Measurements from ENCODE around the gene PLG. TPM values are rescaled to one million over a fixed set of nuclear protein-coding genes. Genes with fewer than 3 reads are reported as not detected.
"Not testable (repeated sequence)": the region's sequence is repeated elsewhere in the genome, so short reads cannot be mapped to it uniquely, and the experiment has no call there.

Gene PLG
- total RNA-seq, 1 donor from 2014 or later = 5.3 TPM

DNA sequence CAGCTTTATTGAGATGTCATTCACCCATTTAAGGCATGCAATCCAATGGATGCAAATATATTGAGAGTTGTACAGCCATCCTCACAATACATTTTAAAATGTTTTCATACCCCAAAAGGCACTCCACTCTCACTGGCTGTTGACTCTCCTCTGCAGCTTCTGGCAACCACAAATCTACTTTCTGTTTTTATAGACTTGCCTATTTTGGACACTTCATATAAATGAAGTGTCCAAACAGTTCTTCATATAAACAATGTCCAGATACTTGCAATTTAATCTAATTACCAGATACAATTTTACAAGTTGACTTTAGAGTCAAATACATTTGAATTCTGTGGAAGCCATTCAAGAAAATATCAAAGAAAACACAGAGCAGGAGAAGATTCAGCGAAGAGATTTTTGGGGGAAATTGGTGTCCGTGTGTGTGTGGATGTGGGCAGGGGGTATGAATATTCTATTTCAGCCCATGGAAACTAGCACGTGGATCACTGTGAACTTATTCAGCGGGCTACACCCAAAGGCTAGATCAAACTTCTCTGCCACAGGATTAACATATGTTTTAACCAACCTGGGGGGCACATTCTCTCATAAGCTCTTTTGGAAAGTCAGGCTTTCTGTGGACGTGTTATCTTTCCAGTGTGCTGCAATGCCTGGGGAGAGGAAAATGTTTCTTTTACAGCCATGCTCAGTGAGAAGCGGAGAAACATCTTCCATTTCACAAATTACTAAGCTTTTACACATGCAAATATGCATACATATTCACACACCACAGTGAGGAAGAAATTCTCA lies 73.9 kb downstream of the PLG start:
- peak; percentile 72 for DNase-seq (ENCODE audit: low spot score)

DNA sequence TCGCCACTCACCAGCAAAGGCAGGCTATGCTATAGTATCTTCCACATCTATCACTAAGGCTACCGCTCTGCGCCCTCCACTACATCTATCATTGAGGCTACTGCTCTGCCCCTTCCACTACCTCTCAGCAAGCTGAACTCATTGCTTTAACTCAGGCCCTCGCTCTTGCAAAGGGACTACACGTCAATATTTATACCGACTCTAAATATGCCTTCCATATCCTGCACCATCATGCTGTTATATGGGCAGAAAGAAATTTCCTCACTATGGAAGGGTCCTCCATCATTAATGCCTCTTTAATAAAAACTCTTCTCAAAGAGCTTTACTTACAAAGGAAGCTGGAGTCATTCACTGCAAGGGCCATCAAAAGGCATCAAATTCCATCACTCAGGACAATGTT lies 77.1 kb downstream of the PLG start:
- not testable (repeated sequence) for DNase-seq (ENCODE audit: low spot score)

DNA sequence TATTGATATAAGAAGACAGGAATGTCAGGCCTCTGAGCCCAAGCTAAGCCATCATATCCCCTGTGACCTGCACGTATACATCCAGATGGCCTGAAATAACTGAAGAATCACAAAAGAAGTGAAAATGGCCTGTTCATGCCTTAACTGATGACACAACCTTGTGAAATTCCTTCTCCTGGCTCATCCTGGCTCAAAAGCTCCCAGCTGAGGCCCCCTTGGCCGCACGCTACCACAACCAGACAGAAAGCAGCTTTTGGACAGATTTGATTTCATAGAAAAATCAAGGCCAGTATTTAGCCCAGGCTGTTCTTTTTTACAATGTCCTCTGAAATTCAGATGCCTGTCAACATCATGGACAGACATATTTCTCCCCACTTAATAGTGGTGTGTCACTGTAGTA lies 78.6 kb downstream of the PLG start:
- DNase-seq (ENCODE audit: low spot score) = peak; percentile 51

DNA sequence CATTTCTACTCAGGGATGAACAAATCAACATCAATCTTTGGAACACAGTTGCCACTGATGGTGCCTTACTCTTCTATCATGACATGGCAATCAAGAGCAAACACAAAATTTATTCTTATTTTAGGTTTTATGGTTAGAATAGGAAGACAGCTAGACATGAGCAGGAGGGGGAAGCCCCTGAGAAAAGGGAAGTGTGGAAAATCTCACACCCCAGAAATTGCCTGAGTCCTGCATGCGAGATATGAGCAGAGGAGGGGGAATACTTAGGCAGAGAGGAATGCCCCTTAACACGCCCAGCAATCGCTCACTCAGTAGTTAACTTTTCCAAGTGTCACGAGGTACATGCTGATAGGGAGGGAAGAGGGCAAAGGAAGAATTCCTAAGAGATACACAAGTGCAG lies 79.3 kb downstream of the PLG start:
- DNase-seq (ENCODE audit: low spot score) = no peak

DNA sequence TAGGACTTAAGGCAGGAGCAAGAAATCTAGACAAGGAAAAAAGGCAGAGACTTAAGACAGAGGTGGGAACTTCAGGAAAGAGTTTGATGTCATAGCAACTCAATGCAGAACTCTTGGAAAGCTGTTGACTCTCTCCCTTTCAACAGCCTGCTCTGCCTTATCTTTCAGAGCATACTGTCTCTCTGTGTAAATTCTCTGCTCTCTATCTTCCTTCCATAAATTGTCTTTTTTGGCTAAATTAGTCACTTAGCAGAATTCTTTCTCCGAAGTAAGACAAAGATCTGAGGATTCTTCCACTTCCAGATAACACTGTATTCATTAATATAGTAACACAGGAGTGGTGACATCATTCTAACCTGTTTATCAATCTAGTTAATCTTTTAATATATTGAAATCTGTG lies 80.2 kb downstream of the PLG start:
- DNase-seq (ENCODE audit: low spot score) = no peak

DNA sequence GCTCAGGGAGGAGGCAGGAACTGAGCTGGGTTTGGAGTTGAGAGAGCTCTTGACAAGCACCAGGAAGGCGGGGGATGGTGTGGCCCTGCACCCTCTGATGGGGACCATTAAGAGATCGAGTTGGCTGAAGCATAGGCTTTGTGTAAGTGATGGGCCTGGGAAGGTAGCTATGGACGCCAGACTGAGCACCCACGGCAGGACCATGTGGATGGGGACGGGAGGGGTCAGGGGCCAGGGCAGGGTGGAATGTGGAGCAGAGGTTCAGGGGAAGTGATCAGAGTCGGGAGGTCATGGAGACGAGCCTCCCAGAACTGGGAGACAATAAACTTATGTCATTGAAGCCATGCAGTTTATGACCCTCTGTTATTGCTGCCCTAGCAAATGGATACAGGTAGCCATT lies 81.7 kb downstream of the PLG start:
- no peak for DNase-seq (ENCODE audit: low spot score)

DNA sequence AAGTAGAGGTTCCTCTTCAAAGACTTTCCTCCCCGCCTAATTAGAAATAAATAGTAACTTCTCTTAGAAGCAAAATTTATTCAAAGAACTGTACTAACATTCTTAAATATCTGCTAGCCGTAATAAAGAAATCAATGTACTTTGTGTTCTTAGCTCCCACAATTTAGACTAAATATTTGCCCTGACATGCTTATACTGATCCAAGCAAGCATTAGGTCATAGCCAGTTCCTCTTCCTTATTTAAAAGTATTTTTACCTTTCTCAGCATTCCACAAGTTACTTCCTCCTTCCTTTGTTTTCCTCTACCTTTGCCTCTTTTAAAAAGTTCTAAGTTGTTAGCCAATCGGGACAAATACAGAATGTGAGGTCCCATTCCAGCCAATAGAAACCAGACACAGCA lies 86.1 kb downstream of the PLG start:
- DNase-seq (ENCODE audit: low spot score) = not testable (repeated sequence)

DNA sequence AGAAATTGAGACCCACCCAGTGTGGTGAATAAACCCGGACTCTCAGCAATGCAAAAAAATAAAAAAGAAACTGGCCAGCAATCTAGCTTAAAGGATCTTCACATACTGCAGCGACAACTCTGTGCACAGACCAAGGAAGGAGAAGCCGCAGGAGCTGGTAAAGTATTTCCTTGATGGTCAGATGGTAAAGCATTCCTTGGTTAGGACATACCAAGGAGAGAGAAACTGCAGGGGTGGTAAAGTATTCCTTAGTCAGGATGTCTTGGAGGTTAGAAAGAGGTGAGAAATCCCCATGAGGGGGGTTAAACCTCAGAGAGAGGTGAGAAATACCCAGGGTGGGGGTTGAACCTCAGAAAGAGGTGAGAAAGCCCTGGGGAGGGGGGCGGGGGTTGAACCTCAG lies 86.8 kb downstream of the PLG start:
- DNase-seq (ENCODE audit: low spot score) = no peak

DNA sequence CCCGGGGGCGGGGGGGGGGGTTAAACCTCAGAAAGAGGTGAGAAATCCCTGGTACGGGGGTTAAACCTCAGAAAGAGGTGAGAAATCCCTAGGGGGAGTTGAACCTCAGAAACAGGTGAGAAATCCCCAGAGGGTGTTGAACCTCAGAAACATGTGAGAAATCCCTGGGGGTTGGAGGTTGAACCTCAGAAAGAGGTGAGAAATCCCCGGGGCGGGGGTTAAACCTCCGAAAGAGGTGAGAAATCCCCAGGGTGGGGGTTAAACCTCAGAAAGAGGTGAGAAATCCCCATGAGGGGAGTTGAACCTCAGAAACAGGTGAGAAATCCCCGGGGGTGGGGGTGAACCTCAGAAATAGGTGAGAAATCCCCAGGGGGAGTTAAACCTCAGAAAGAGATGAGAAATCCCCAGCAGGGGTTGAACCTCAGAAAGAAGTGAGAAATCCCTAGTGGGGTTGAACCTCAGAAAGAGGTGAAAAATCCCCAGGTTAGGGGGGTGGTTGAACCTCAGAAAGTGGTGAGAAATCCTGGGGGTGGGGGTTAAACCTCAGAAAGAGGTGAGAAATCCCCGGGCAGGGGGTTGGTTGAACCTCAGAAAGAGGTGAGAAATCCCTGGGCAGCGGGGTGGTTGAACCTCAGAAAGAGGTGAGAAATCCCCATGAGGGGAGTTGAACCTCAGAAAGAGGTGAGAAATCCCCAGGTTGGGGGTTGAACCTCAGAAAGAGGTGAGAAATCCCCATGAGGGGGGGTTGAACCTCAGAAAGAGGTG lies 87.4 kb downstream of the PLG start:
- DNase-seq (ENCODE audit: low spot score) = no peak

DNA sequence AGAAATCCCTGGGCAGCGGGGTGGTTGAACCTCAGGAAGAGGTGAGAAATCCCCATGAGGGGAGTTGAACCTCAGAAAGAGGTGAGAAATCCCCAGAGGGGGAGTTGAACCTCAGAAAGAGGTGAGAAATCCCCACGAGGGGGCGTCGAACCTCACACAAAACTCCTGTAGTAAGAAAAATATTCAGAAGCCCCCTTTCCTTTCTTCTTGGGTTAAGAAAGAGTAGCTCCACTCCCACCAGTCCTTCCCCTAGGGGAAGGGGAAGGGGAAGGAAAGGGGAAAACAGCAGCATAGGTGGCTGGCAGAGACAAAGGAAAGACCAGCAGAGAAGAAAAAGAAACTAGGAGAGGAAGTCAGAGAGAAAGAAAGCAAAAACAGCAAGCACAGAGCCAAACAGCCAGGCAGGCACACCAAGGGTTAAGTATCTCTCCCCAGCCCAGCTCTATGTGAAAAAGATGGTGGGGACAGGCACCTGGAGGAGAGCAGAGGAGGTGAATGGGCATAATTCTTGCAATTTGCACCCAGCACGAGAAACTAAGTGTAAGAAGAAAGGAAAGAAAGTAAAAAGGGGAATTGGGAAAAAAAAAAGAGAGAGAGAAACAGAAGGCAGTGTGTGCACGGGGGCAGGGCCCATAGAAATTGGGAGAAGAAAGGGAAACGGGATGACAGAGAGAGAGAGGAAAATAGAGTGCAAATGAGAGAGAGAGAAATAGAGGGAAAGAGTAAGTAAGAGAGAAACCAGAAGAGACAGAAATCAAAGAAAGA lies 88.2 kb downstream of the PLG start:
- DNase-seq (ENCODE audit: low spot score) = no peak

DNA sequence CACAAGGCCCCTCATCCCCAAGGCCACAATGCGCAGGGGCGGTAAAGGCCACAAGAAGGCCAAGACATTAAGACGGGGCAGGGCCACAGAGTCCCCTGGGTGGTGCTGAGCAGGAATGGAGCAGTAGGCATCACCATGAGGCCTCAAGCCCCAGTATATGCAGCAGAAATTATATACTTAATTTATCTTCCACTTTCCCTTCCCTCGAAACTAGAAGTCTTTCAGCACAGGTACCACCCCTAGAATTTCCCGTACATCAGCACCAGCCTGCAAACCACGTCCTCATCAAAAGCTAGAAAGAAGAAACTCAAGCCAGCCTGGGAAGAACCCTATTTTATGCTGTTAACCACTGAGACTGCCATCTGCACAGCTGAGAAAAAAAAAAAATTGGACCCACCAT lies 89.4 kb downstream of the PLG start:
- no peak for DNase-seq (ENCODE audit: low spot score)

DNA sequence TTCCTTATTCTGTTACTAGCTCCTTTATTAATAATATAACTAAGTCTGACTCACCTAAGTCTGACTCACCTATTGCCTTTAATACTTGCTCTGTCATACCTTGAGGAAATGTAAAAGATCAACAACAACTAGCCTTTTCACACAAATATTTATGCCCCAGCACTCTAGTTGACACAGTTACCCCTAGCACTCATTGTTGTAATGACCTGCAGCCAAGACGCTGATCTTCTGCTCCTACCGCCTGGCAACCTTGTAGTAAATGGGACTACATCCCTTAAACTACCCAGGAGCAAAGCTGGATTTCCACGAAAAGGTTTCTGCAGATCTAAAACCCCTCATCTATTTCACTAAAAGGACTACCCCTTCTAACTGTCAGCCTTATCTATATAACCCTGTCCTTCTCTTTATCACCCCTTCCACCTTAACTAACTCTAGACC lies 90.0 kb downstream of the PLG start:
- no peak for DNase-seq (ENCODE audit: low spot score)

DNA sequence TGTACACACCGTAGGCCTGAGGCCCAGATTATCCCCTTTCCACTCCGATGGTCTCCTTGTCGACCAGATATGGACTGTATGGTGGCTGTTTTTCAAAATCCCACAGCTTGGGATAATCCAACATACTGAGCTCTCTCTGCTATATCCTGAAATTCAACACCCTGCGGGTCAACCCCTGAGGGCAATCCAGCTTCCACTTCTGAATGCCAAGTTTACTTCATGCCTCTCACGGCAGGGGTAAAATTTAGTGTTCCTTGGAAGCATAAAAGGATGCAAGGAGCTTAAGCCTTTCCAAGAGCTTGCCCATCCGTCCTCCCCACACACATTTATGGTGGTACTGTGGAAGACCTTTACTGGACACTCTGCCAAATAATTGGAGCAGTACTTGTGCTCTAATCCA lies 90.7 kb downstream of the PLG start:
- peak; percentile 90 for DNase-seq (ENCODE audit: low spot score)

DNA sequence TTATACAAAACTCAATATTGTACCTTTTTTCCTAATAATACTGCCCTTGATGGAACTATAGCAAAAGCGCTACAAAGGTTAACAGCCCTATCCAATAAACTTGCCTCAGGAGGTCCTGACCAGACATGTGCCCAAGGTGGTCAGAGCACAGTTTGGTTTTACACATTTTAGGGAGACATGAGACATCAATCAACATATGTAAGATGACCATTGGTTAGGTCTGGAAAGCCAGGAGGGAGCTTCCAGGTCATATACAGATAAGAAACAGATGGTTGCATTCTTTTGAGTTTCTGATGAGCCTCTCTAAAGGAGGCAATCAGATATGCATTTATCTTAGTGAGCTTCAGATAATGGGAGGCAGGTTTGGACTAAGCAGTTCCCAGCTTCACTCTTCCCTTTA lies 91.6 kb downstream of the PLG start:
- DNase-seq (ENCODE audit: low spot score) = peak; percentile 72

DNA sequence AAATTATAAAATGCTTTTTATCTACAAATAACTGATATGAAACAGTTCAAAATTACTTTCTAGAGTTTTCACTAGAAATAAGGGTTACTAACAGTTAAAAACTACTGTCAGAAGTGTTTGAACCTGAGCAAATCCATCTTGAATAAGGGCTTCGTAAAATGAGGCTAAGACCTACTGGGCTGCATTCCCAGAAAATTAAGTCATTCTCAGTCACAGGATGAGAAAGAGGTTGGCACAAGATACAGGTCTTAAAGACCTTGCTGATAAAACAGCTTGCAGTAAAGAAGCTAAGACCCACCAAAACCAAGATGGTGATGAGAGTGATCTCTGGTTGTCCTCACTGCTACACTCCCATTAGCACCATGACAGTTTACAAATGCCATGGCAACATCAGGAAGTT lies 93.7 kb downstream of the PLG start:
- DNase-seq (ENCODE audit: low spot score) = peak; percentile 93

DNA sequence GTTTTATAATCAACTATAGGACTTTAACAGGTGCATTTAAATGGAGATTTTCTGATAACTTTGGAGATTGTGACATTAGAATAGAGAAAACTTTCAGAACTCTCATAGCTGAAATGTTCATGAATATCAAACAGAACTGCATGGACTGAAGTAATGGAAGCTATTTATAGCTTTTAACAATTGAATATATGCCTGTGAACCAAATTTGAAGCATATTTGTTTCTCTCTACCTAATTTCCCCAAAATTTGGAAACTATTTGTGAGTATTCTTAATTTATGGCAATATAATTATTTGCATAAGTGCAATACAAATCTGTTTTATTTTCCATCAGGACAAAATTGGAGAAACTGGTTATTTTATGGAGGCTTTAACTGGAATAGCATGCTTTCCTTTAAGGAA lies 96.6 kb downstream of the PLG start:
- DNase-seq (ENCODE audit: low spot score) = no peak

DNA sequence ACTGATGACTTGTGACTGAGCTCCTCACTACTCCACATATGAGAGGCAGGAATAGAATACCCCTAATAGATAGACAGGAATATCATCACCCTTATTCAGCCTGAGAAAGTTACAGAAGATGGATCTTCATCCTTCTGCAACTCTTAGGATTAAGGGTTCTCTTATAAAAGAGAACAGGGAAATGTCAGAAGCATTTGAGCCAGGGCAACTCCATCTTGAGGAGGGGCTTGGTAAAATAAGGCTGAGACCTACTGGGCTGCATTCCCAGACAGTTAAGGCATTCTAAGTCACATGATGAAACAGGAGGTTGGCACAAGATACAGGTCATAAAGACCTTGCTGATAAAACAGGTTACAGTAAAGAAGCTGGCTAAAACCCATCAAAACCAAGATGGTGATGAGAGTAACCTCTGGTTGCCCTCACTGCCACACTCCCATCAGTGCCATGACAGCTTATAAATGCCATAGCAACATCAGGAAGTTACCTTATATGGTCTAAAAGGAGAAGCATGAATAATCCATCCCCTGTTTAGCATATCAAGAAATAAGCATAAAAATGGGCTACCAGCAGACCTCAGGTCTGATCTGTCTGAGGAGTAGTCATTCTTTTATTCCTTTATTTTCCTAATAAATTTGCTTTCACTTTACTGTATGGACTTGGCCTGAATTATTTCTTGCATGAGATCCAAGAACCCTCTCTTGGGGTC lies 97.9 kb downstream of the PLG start:
- DNase-seq (ENCODE audit: low spot score) = peak; percentile 41

DNA sequence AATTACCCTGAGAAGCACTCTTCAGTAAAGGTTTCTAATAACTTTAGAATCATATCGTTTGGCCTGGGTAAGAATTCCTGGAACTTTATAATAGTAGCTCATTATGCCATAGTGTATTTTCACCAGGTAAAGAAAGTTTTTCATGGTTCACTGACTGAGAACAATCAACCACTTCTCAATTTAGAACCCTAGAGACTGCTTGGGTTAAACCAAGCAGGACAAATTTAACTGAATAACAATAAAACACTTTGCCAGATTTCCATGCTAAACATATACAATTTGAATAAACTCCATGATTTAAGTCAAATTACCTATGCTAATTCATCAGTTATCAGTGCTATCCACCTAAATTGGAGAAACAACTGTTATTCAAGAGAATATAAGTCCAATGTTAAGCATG lies 99.4 kb downstream of the PLG start:
- DNase-seq (ENCODE audit: low spot score) = no peak

DNA sequence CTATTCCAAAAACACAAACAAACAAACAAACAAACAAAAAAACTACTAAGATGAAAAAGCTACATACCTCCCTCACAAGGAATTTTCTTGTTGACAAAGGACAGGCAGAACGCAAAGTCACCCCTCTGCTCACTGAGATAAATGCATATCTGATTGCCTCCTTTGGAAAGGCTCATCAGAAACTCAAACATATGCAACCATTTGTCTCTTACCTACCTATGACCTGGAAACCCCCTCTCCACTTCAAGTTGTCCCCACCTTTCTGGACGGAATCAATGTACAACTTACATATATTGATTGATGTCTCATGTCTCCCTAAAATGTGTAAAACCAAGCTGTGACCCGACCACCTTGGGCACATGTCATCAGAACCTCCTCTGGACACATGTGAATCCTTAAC lies 100.0 kb downstream of the PLG start:
- DNase-seq (ENCODE audit: low spot score) = not testable (repeated sequence)

All from umbilical cord (tissue), 2 donors.